NT2/D1 (cell line): Measurements from ENCODE around the gene SIN3A.

Source experiments
- YY1 ChIP-seq: IDR thresholded peaks from 2 replicates; pipeline ENCODE4 v1.6.1; 2011; ENCODE audit not compliant: insufficient read length, insufficient read depth
- ZNF274 ChIP-seq: IDR thresholded peaks from 2 replicates; pipeline ENCODE4 v1.6.1; 2011; ENCODE audit warnings: mild to moderate bottlenecking, low read depth, low read length

DNA sequence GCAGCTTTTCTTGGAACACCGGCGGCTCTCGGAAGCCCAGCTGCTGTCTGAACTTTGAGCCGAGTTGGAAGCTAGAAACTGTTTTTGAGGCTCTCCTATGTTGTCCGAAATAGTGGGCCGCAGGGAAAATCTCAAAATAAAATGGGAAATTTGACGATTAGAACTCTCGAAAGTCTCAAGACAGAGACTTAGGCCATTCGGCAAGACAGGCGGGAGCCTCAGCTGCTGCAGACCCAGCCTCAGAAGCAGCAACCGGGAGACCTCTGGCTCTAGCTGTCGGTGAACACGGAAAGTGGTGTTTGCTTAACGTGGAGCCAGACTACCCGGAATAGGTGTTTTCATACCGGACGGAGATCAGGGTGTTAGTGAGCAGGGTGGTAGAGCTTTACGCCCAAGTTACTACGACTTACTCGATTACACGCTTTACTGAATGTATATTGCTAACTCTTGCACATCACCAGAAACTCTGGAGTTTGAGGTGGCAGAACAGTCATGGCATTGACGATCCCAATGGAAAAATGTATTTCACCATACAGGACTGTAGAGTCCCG is 82.7 kb downstream of the SIN3A start:
- TF ChIP-seq YY1: no peak
- no peak for TF ChIP-seq ZNF274
